B cell (primary cell): ENCODE results near the gene PHACTR2. TPM values are rescaled to one million over a fixed set of nuclear protein-coding genes. Genes with fewer than 3 reads are reported as not detected.
"Not testable (repeated sequence)": the region's sequence is repeated elsewhere in the genome, so short reads cannot be mapped to it uniquely, and the experiment has no call there.

Experiments
- ATAC-seq: fragments of 200-7000 bp; cut with Tn5 transposase; one replicate; pipeline ENCODE4 v1.10.0; 2021; ENCODE audit warnings: low read depth, mild to moderate bottlenecking, moderate number of reproducible peaks, moderate library complexity
- CTCF ChIA-PET: fragments of 350-600 bp; sonication (Branson Sonifier 250); formaldehyde crosslinking; loops from one replicate; lab custom pipeline; 2021; ENCODE audit warnings: antibody characterized with exemption, inconsistent platforms; lab: Charles Lee
- POLR2A ChIA-PET: fragments of 350-600 bp; sonication (Branson Sonifier 250); formaldehyde crosslinking; loops from one replicate; lab custom pipeline; 2021; ENCODE audit warnings: antibody characterized with exemption; lab: Charles Lee
- DNase-seq: peaks from one replicate; pipeline ENCODE4 v3.0.0; 2013
- H2AFZ ChIP-seq: 2 replicates; pipeline ENCODE4 v1.6.1; 2012; ENCODE audit warnings: mild to moderate bottlenecking, low read depth, low read length; ENCODE audit not compliant: insufficient read depth, poor library complexity, severe bottlenecking
- H3K27ac ChIP-seq, 2 donors: 1 replicate in 1 of 2; 2 replicates in 1 of 2; pipeline ENCODE4 v1.5.1; 2012 to 2013; ENCODE audit warnings: low read length in 2 of 2, mild to moderate bottlenecking in 2 of 2, moderate library complexity in 1 of 2
- H3K27me3 ChIP-seq, 4 experiments: fragments of 200-600 bp in 1 of 4; sonication (generic) in 1 of 4; replicated peaks in 1 of 4; 1 replicate in 2 of 4; 2 replicates in 2 of 4; pipeline versions ENCODE4 v1.6.1 to v1.7.0; 2013 to 2016; ENCODE audit warnings: low read length in 3 of 4, mild to moderate bottlenecking in 2 of 4, mixed read lengths in 1 of 4, moderate library complexity in 1 of 4; ENCODE audit not compliant: insufficient read depth in 4 of 4, control insufficient read depth in 3 of 4; ENCODE audit errors: control extremely low read depth in 1 of 4
- H3K36me3 ChIP-seq, 2 experiments: replicated peaks in 1 of 2; 1 replicate in 1 of 2; 2 replicates in 1 of 2; pipeline versions ENCODE4 v1.6.1 to v1.7.1; 2013; ENCODE audit warnings: low read length in 1 of 2; ENCODE audit not compliant: insufficient read depth in 2 of 2, control insufficient read depth in 1 of 2; ENCODE audit errors: control extremely low read depth in 1 of 2, extremely low read depth in 1 of 2
- H3K4me1 ChIP-seq, 2 donors: fragments of 200-600 bp in 1 of 2; sonication (generic) in 1 of 2; 1 replicate in 1 of 2; 2 replicates in 1 of 2; pipeline versions ENCODE4 v1.5.1 to v1.6.1; 2013 to 2017; ENCODE audit warnings: low read length in 2 of 2; ENCODE audit not compliant: control insufficient read depth in 2 of 2, insufficient read depth in 2 of 2
- H3K4me2 ChIP-seq: replicated peaks from 2 replicates; pipeline ENCODE3; 2012; ENCODE audit warnings: mild to moderate bottlenecking, low read depth, low read length; ENCODE audit not compliant: poor library complexity, severe bottlenecking
- H3K4me3 ChIP-seq, 5 experiments: fragments of 200-600 bp in 1 of 5; sonication (generic) in 1 of 5; 1 replicate in 3 of 5; 2 replicates in 2 of 5; pipeline versions ENCODE4 v1.5.1 to v1.7.0; 2011 to 2016; ENCODE audit warnings: low read length in 4 of 5, mild to moderate bottlenecking in 4 of 5, low read depth in 2 of 5, control low read depth in 1 of 5, moderate library complexity in 1 of 5; ENCODE audit not compliant: insufficient read depth in 1 of 5; ENCODE audit errors: control extremely low read depth in 1 of 5, extremely low read depth in 1 of 5
- H3K79me2 ChIP-seq: fragments of 200-600 bp; sonication (generic); one replicate; pipeline ENCODE4 v1.6.0; 2016; ENCODE audit warnings: low read length; ENCODE audit not compliant: control insufficient read depth, insufficient read depth
- H3K9ac ChIP-seq: fragments of 200-600 bp; sonication (generic); 2 replicates; pipeline ENCODE4 v1.6.1; 2017; ENCODE audit warnings: mild to moderate bottlenecking, low read length, moderate library complexity
- H3K9me3 ChIP-seq, 3 donors: one replicate each; pipeline versions ENCODE4 v1.6.1 to v1.7.1; 2013; ENCODE audit warnings: low read length in 2 of 3; ENCODE audit not compliant: control insufficient read depth in 2 of 3, insufficient read depth in 1 of 3; ENCODE audit errors: control extremely low read depth in 1 of 3
- H4K20me1 ChIP-seq: 2 replicates; pipeline ENCODE4 v1.6.0; 2012; ENCODE audit warnings: mild to moderate bottlenecking, low read length; ENCODE audit not compliant: insufficient read depth, control insufficient read depth, poor library complexity, severe bottlenecking
- H3K27ac Mint-ChIP-seq: one replicate; pipeline ENCODE4 v1.8.0; 2021; ENCODE audit warnings: mixed read lengths
- H3K27me3 Mint-ChIP-seq: one replicate; pipeline ENCODE4 v1.8.0; 2021; ENCODE audit warnings: mixed read lengths
- H3K4me1 Mint-ChIP-seq: one replicate; pipeline ENCODE4 v1.8.0; 2021; ENCODE audit warnings: mixed read lengths
- H3K4me3 Mint-ChIP-seq: one replicate; pipeline ENCODE4 v1.8.0; 2021; ENCODE audit warnings: mixed read lengths
- H3K9me3 Mint-ChIP-seq: one replicate; pipeline ENCODE4 v1.8.0; 2022; ENCODE audit warnings: mixed read lengths; ENCODE audit not compliant: insufficient read depth
- EZH2 ChIP-seq: IDR thresholded peaks from 2 replicates; pipeline ENCODE4 v1.6.1; 2012; ENCODE audit warnings: borderline replicate concordance, low read depth, mild to moderate bottlenecking, moderate library complexity, low read length; ENCODE audit not compliant: insufficient read depth, poor library complexity, severe bottlenecking
- WGBS: methylation state at CpG from one replicate; pipeline ENCODE4 v1.1.5; 2013; ENCODE audit warnings: missing lambda C conversion rate; ENCODE audit not compliant: insufficient coverage; 5-methylcytosine and 5-hydroxymethylcytosine counted together
- intact Hi-C: fragments of 100-400 bp; cut with micrococcal nuclease; formaldehyde crosslinking; loops from one replicate; pipeline ENCODE4 v1.10.0; 2022
- polyA plus RNA-seq: library from polyadenylated mRNA; depleted of rRNA; stranded (reverse); fragments of >200 nt; gene quantifications from 2 replicates; pipeline ENCODE4 v1.2.3, GENCODE V29; 2012
- total RNA-seq, 2 donors: library from RNA; stranded (reverse); fragments of 120-200 nt in 1 of 2; gene quantifications; 1 replicate in 1 of 2; 2 replicates in 1 of 2; pipeline versions ENCODE4 v1.2.3 to v1.2.4, GENCODE V29; 2013 to 2022
- TF ChIP-seq, protein P1 (sequence below): fragments of 200-600 bp; IDR thresholded peaks from one replicate; pipeline ENCODE4 v1.8.0; 2022; ENCODE audit warnings: antibody characterized with exemption, mild to moderate bottlenecking

PHACTR2 gene
- total and polyA plus RNA-seq, 2 donors (not counting 1 experiment from before 2014, with no cell fraction given): 1.1 to 10.6 TPM

DNA sequence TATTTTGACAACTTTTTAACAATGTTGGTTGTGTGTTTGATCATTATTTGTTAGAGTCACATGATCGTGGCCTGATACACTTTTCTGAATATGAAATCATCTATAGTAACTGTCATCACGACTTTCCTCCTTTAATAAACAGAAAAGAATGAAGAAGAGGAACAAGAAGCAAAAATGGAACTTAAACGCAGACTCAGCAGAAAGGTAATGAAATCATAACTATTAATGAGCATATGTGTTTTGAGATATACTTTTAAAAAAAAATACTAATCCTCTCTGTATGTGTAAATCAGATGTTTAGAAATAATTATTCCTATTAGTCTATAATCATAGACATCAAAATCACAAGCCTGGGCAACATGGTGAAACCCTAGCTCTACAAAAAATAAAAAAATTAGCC lies 105.3 kb downstream of the PHACTR2 start:
- TF ChIP-seq, protein P1, sequence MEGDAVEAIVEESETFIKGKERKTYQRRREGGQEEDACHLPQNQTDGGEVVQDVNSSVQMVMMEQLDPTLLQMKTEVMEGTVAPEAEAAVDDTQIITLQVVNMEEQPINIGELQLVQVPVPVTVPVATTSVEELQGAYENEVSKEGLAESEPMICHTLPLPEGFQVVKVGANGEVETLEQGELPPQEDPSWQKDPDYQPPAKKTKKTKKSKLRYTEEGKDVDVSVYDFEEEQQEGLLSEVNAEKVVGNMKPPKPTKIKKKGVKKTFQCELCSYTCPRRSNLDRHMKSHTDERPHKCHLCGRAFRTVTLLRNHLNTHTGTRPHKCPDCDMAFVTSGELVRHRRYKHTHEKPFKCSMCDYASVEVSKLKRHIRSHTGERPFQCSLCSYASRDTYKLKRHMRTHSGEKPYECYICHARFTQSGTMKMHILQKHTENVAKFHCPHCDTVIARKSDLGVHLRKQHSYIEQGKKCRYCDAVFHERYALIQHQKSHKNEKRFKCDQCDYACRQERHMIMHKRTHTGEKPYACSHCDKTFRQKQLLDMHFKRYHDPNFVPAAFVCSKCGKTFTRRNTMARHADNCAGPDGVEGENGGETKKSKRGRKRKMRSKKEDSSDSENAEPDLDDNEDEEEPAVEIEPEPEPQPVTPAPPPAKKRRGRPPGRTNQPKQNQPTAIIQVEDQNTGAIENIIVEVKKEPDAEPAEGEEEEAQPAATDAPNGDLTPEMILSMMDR: no peak
- no peak for TF ChIP-seq EZH2
- CTCF ChIA-PET: no interaction called here
- Histone ChIP-seq H3K4me1 (no peaks in the 10 kb centered on the region), H3K9me3 (peaks cover 0 to 18% (median 3%) of the 10 kb centered on the region in 3 donors), H3K79me2 (no peaks in the 10 kb centered on the region), H3K9ac (no peak overlapping the region), H3K36me3 (peaks cover 0 to 2% of the 10 kb centered on the region in 2 experiments), H3K27me3 (no peaks in the 10 kb centered on the region), H3K4me2 (no peak overlapping the region), H4K20me1 (no peaks in the 10 kb centered on the region), H3K27ac (no peak overlapping the region), H3K4me3 (no peak overlapping the region), H2AFZ (no peak overlapping the region)
- intact Hi-C loops: no loop called here
- DNase-seq (no peak), ATAC-seq (no peak)
- Mint-ChIP-seq H3K9me3 (peaks cover 4% of the 10 kb centered on the region), H3K4me3 (no peak overlapping the region), H3K27me3 (no peaks in the 10 kb centered on the region), H3K4me1 (no peaks in the 10 kb centered on the region), H3K27ac (no peak overlapping the region)
- no CpG with 5 or more reads among the region's 3 CpGs for WGBS
- POLR2A ChIA-PET: no interaction called here

DNA sequence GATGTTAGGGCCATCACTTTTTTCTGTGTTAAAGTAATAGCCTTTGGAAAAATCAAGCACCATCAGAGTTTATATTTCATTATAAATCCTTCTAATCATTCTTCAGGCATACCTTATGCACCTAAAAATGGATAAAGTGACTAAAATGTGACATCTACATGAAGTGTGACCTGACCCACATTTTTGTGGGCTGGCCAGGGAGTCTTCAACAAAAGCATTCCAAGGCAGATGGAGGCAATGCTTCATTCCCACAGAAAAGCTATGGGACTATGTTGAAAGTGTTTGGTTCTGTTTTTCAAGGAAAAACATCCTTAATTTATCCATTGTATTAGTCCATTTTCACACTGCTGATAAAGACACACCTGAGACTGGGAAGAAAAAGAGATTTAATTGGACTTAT lies 106.6 kb downstream of the PHACTR2 start:
- Histone ChIP-seq H3K4me3 (no peak overlapping the region), H3K9ac (no peak overlapping the region), H2AFZ (no peak overlapping the region), H4K20me1 (no peaks in the 10 kb centered on the region), H3K9me3 (peaks cover 0 to 18% (median 3%) of the 10 kb centered on the region in 3 donors), H3K4me1 (no peaks in the 10 kb centered on the region), H3K36me3 (peaks cover 0 to 2% of the 10 kb centered on the region in 2 experiments), H3K27ac (no peak overlapping the region), H3K27me3 (no peaks in the 10 kb centered on the region), H3K79me2 (no peaks in the 10 kb centered on the region), H3K4me2 (no peak overlapping the region)
- no peak for DNase-seq
- intact Hi-C loops: no loop called here
- ChIA-PET POLR2A (no interaction called here), CTCF (no interaction called here)
- H3K27ac Mint-ChIP-seq: no peak overlapping the region
- TF ChIP-seq, protein P1: no peak
- TF ChIP-seq EZH2: no peak
- H3K27me3 Mint-ChIP-seq: no peaks in the 10 kb centered on the region
- no peak for ATAC-seq
- no peaks in the 10 kb centered on the region for H3K4me1 Mint-ChIP-seq
- H3K4me3 Mint-ChIP-seq: no peak overlapping the region
- H3K9me3 Mint-ChIP-seq: peaks cover 4% of the 10 kb centered on the region

DNA sequence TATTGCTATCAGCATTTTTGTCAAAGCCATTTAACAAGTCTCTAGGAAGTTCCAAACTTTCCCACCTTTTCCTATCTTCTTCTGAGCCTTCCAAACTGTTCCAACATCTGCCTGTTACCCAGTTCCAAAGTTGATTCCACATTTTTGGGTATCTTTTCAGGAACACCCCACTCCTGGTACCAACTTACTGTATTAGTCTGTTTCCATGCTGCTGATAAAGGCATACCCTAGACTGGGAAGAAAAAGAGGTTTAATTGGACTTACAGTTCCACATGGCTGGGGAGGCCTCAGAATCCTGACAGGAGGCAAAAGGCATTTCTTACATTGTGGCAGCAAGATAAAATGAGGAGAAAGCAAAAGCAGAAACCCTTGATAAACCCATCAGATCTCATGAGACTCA lies 108.6 kb downstream of the PHACTR2 start:
- H3K9me3 Mint-ChIP-seq, H3K9ac ChIP-seq, H3K27ac Mint-ChIP-seq, H3K4me1 Mint-ChIP-seq, POLR2A ChIA-PET, intact Hi-C loops, ATAC-seq, H3K4me3 Mint-ChIP-seq, H3K4me3 ChIP-seq, H3K4me1 ChIP-seq, H3K4me2 ChIP-seq, H3K79me2 ChIP-seq, H3K27ac ChIP-seq, H2AFZ ChIP-seq, H3K36me3 ChIP-seq, H4K20me1 ChIP-seq, H3K27me3 ChIP-seq, H3K27me3 Mint-ChIP-seq, DNase-seq: not testable (repeated sequence)
- peaks cover 0 to 18% (median 3%) of the 10 kb centered on the region in 3 donors for H3K9me3 ChIP-seq
- CTCF ChIA-PET: interaction anchor here (0.9 kb wide), 1 partner anchor 154 kb away, joined by 3 read pairs; no protein-coding TSS in a partner anchor
